Stomach (tissue), 9 donors: ENCODE results near the gene HAGHL. TPM values are rescaled to one million over a fixed set of nuclear protein-coding genes. Genes with fewer than 3 reads are reported as not detected.
A peak's percentile ranks its signal among the peaks of the same experiment; 100 is the strongest.

Experiments used
- DNase-seq, 2 donors: peaks; one replicate each; pipeline versions ENCODE4 v3.0.0 to v3.0.0-alpha.2; 2013 to 2019
- H3K27ac ChIP-seq, 5 donors: fragments of 200-600 bp in 4 of 5; sonication (generic) in 4 of 5; one replicate each; pipeline ENCODE4 v1.5.1; 2013 to 2019; ENCODE audit warnings: mild to moderate bottlenecking in 1 of 5, moderate library complexity in 1 of 5
- H3K27me3 ChIP-seq, 3 donors: fragments of 200-600 bp; sonication (generic); one replicate each; pipeline ENCODE4 v1.5.1; 2017 to 2019; ENCODE audit warnings: mixed run types in 1 of 3
- H3K36me3 ChIP-seq, 4 donors: fragments of 200-600 bp; sonication (generic); 1 replicate in 3 of 4; 2 replicates in 1 of 4; pipeline ENCODE4 v1.5.1; 2016 to 2019
- H3K4me1 ChIP-seq, 4 donors: fragments of 200-600 bp; sonication (generic); one replicate each; pipeline ENCODE4 v1.5.1; 2016 to 2019
- H3K4me3 ChIP-seq, 4 donors: fragments of 200-600 bp; sonication (generic) in 3 of 4; one replicate each; pipeline ENCODE4 v1.5.1; 2016 to 2019; ENCODE audit warnings: mild to moderate bottlenecking in 1 of 4
- H3K9me3 ChIP-seq, 4 donors: fragments of 200-600 bp; sonication (generic); one replicate each; pipeline ENCODE4 v1.5.1; 2016 to 2019
- EP300 ChIP-seq: sonication (generic); formaldehyde crosslinking; IDR thresholded peaks from one replicate; pipeline ENCODE4 v1.6.1; 2017; ENCODE audit warnings: antibody characterized with exemption
- POLR2A ChIP-seq, 4 donors: fragments of 450-650 bp; IDR thresholded peaks; one replicate each; pipeline ENCODE4 v1.6.1; 2016; ENCODE audit warnings: antibody characterized with exemption in 4 of 4, control low read depth in 2 of 4, mild to moderate bottlenecking in 1 of 4, moderate library complexity in 1 of 4
- POLR2AphosphoS5 ChIP-seq, 3 donors: sonication (generic); formaldehyde crosslinking; IDR thresholded peaks; one replicate each; pipeline ENCODE4 v1.6.1; 2016; ENCODE audit warnings: antibody characterized with exemption in 3 of 3
- WGBS, 5 donors: extraction: QIAGEN DNeasy Blood & Tissue Kit in 3 of 5; methylation state at CpG; one replicate each; pipeline versions ENCODE4 v1.1.5 to v1.1.7; 2013 to 2018; 5-methylcytosine and 5-hydroxymethylcytosine counted together
- intact Hi-C: fragments of 100-400 bp; cut with DNase I; formaldehyde crosslinking; loops from one replicate; pipeline ENCODE4 v1.15.1; 2023; ENCODE audit warnings: low total_unique reads
- polyA plus RNA-seq, 3 donors: library from polyadenylated mRNA; stranded (reverse); fragments of 200-250 nt; gene quantifications; one replicate each; pipeline ENCODE4 v1.2.3, GENCODE V29; 2013
- total RNA-seq, 5 donors: library from RNA; depleted of rRNA; stranded (reverse); fragments of >200 nt; gene quantifications; one replicate each; pipeline versions ENCODE4 v1.1.0 to v1.2.3, GENCODE V29; 2014 to 2016
- TF ChIP-seq, protein P1 (sequence below), 7 experiments: fragments of 450-650 bp in 4 of 7; fragments of 200-600 bp in 3 of 7; sonication (generic) in 3 of 7; IDR thresholded peaks; one replicate each; pipeline ENCODE4 v1.5.1; 2016 to 2019; ENCODE audit warnings: antibody characterized with exemption in 7 of 7, control low read depth in 2 of 7, mild to moderate bottlenecking in 1 of 7
- donor health status: healthy with polysubstance abuse.
- donor health status: Bipolar disorder and iron deficiency.
- donor health status: healthy.

Gene HAGHL
- total and polyA plus RNA-seq, 8 donors = 3.1 to 19.9 (median 3.9) TPM; not detected in 2

DNA sequence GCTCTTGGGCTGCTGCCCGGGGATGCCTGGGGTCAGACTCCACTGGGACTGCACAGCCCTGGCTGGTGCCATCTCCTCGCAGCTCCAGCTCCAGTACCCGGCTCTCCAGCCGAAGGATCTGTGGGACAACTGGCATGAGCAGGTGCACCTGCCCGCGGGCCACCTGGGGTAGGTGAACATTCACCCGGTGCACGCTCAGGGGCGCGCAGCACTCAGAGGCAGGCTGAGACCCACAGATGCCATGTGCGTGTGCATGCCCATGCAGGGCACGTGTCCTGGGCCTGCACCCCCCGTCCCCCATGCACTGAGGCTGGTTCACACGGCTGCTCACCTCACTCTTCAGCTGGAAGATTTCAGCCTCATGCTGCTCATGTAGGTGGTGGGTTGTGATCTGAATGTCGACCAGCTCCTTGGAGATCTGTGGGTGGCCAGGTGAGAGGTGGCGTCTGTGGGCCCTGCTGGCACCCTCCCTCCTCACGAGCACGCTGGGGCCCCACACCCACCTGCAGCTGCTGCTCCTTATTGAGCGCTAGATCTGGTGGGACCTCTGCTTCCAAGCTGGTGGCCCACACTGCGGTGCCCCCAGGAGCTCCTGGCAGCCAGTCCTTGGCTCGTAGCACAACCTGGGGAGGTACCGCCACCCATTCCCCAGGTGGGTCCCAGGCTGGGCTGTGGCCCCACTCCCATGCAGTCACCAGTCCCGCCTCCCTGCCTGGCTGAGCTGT, 1.3 kb upstream of the HAGHL start:
- Histone ChIP-seq H3K9me3 (no peaks in the 10 kb centered on the region), H3K4me3 (no peak overlapping the region), H3K4me1 (peaks cover 40 to 53% (median 48%) of the 10 kb centered on the region in 4 donors), H3K36me3 (peaks cover 0 to 19% (median 6%) of the 10 kb centered on the region in 4 donors), H3K27ac (no peak overlapping the region), H3K27me3 (peaks cover 0 to 52% (median 24%) of the 10 kb centered on the region in 3 donors)
- no peak for DNase-seq
- TF ChIP-seq POLR2AphosphoS5 (IDR thresholded peaks at IDR 0.05) (no peak), EP300 (no peak), POLR2A (IDR thresholded peaks at IDR 0.05) (no peak)
- TF ChIP-seq, protein P1, sequence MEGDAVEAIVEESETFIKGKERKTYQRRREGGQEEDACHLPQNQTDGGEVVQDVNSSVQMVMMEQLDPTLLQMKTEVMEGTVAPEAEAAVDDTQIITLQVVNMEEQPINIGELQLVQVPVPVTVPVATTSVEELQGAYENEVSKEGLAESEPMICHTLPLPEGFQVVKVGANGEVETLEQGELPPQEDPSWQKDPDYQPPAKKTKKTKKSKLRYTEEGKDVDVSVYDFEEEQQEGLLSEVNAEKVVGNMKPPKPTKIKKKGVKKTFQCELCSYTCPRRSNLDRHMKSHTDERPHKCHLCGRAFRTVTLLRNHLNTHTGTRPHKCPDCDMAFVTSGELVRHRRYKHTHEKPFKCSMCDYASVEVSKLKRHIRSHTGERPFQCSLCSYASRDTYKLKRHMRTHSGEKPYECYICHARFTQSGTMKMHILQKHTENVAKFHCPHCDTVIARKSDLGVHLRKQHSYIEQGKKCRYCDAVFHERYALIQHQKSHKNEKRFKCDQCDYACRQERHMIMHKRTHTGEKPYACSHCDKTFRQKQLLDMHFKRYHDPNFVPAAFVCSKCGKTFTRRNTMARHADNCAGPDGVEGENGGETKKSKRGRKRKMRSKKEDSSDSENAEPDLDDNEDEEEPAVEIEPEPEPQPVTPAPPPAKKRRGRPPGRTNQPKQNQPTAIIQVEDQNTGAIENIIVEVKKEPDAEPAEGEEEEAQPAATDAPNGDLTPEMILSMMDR (IDR thresholded peaks at IDR 0.05) = no peak
- 56 to 66% (median 58%) methylated on average over 7 to 23 of the region's 23 CpGs for WGBS, 5 donors
- intact Hi-C loops = no loop called here

DNA sequence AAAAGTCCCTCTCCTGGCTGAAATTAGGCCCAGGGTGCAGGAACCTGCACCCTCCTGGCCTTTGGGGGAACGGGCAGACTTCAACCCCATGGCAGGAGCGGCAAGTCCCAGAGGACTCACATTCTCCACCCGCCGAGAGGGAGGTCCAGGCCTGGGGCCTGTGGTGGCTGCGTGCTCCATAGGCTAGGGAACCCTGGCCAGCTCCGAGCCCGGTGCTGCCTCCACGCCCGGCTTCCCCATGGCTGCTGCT, 793 bp upstream of the HAGHL start:
- intact Hi-C loops = no loop called here
- 0 to 23% (median 19%) methylated on average over 2 to 9 of the region's 9 CpGs; no CpG with 5 or more reads in 1 of the 5 donors for WGBS, 5 donors
- Histone ChIP-seq H3K27me3 (peaks cover 0 to 52% (median 24%) of the 10 kb centered on the region in 3 donors), H3K9me3 (no peaks in the 10 kb centered on the region), H3K36me3 (peaks cover 0 to 24% (median 8%) of the 10 kb centered on the region in 4 donors), H3K4me3 (peak overlapping the region in 3 of 4 donors; percentile 48 to 69 (median 57)), H3K27ac (no peak overlapping the region), H3K4me1 (peaks cover 38 to 51% (median 45%) of the 10 kb centered on the region in 4 donors)
- no peak for DNase-seq
- no peak for TF ChIP-seq POLR2AphosphoS5 (IDR thresholded peaks at IDR 0.05)
- no peak for TF ChIP-seq EP300
- no peak for TF ChIP-seq POLR2A (IDR thresholded peaks at IDR 0.05)
- TF ChIP-seq, protein P1 (IDR thresholded peaks at IDR 0.05) = no peak

DNA sequence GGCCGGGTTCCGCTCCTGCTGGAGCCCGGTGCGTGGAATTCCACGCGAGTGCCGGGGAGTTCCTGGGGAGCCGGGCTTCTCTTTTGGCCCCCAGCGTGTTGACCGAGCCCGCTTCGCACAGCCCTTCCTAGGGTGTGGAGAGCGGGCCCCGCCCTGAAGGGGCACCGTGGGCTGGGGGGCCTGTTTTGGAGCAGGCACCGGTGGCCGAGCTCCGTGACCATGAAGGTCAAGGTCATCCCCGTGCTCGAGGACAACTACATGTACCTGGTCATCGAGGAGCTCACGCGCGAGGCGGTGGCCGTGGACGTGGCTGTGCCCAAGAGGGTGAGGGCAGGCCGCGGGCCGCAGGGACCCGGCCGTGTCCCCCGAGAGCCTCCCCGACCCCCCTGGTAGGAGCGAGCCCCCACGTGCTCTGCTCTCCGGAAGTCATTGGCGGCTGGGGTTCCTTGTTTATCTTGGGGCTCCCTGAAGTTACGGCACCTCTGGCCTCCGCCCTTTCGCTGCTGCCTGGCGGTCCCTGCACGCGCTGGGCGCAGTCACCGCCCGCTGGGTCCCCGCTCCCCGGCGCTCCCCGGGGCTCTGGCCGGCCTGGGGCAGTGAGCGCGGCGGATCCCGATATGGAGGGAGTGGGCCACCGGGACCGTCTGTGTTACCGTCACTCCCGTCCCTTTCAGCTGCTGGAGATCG, 528 bp downstream of the HAGHL start:
- intact Hi-C loops = no loop called here
- H3K4me1 ChIP-seq = peaks cover 31 to 39% (median 33%) of the 10 kb centered on the region in 4 donors
- peak overlapping the region; percentile 48 to 69 (median 54) for H3K4me3 ChIP-seq
- H3K36me3 ChIP-seq = peaks cover 0 to 36% (median 22%) of the 10 kb centered on the region in 4 donors
- H3K9me3 ChIP-seq = no peaks in the 10 kb centered on the region
- peak overlapping the region in 4 of 5 donors; percentile 16 to 62 (median 58) for H3K27ac ChIP-seq
- H3K27me3 ChIP-seq = peaks cover 0 to 52% (median 24%) of the 10 kb centered on the region in 3 donors
- WGBS, 5 donors = 0 to 2% (median 1%) methylated on average over 32 to 61 of the region's 61 CpGs
- DNase-seq = peak in 1 of 2 donors; percentile 60
- TF ChIP-seq EP300 (no peak), POLR2A (IDR thresholded peaks at IDR 0.05) (no peak), POLR2AphosphoS5 (IDR thresholded peaks at IDR 0.05) (no peak)

DNA sequence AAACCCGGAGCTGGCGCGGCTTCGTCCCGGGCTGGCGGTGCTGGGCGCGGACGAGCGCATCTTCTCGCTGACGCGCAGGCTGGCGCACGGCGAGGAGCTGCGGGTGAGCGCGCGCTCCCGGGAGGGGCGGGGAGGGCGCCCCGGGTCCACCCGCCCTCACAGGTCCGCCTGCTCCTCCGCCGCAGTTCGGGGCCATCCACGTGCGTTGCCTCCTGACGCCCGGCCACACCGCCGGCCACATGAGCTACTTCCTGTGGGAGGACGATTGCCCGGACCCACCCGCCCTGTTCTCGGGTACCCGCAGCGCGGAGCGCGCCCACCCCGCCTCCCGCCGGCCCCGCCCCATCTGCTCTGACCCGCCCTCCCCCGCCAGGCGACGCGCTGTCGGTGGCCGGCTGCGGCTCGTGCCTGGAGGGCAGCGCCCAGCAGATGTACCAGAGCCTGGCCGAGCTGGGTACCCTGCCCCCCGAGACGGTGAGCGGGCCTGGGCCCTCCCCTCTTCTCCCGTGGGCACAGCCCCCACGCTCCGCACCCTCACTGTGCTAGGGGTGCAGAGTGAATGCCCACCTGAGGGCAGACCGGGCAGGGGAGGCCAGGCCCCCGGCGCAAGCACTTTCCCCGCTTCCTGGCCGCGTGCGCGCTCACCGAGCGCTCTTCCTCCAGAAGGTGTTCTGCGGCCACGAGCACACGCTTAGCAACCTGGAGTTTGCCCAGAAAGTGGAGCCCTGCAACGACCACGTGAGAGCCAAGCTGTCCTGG, 1.4 kb downstream of the HAGHL start:
- Histone ChIP-seq H3K27me3 (peaks cover 0 to 52% (median 24%) of the 10 kb centered on the region in 3 donors), H3K36me3 (peaks cover 7 to 38% (median 30%) of the 10 kb centered on the region in 4 donors), H3K4me1 (peaks cover 31 to 38% (median 32%) of the 10 kb centered on the region in 4 donors), H3K27ac (peak overlapping the region; percentile 11 to 62 (median 55)), H3K9me3 (no peaks in the 10 kb centered on the region), H3K4me3 (peak overlapping the region; percentile 48 to 69 (median 54))
- peak; percentile 69 to 88 for DNase-seq
- intact Hi-C loops = no loop called here
- TF ChIP-seq EP300 (no peak), POLR2AphosphoS5 (IDR thresholded peaks at IDR 0.05) (peak in 1 of 3 donors; percentile 3)
- TF ChIP-seq, protein P1 (IDR thresholded peaks at IDR 0.05) = no peak
- WGBS, 5 donors = 0 to 2% (median 1%) methylated on average over 10 to 79 of the region's 80 CpGs
